Measurements from ENCODE around the gene CCDC187.

The CCDC187 gene

GRCh38 chr9:136297016-136297691, 6.7 kb downstream of the CCDC187 start:
- DNase-seq, result no peak

- DNase-seq, result no peak
These were observed 7.4 kb downstream of the CCDC187 start for GRCh38 chr9:136296434-136297015.

GRCh38 chr9:136295542-136296433, 8.1 kb downstream of the CCDC187 start:
- DNase-seq, result no peak

GRCh38 chr9:136295055-136295454, 8.8 kb downstream of the CCDC187 start:
- DNase-seq, result no peak

- DNase-seq, result no peak
These were observed 9.5 kb downstream of the CCDC187 start for GRCh38 chr9:136294437-136294836.

- DNase-seq, result no peak
These were observed 10.3 kb downstream of the CCDC187 start for GRCh38 chr9:136293476-136294077.

- no peak for DNase-seq
These were observed 11.1 kb downstream of the CCDC187 start for GRCh38 chr9:136292591-136293448.

- no peak for DNase-seq
These were observed 11.8 kb downstream of the CCDC187 start for GRCh38 chr9:136292026-136292538.

- no peak for DNase-seq
These were observed 12.4 kb downstream of the CCDC187 start for GRCh38 chr9:136291306-136292025.

- no peak for DNase-seq
These were observed 13.3 kb downstream of the CCDC187 start for GRCh38 chr9:136290508-136291000.

GRCh38 chr9:136289651-136290507, 14.0 kb downstream of the CCDC187 start:
- no peak for DNase-seq

GRCh38 chr9:136287960-136288753, 15.7 kb downstream of the CCDC187 start:
- no peak for DNase-seq

- DNase-seq, result no peak
These were observed 16.9 kb downstream of the CCDC187 start for GRCh38 chr9:136286987-136287379.

GRCh38 chr9:136286359-136286986, 17.4 kb downstream of the CCDC187 start:
- no peak for DNase-seq

GRCh38 chr9:136285501-136286358, 18.2 kb downstream of the CCDC187 start:
- DNase-seq, result no peak

- no peak for DNase-seq
These were observed 18.9 kb downstream of the CCDC187 start for GRCh38 chr9:136284951-136285350.

- DNase-seq, result no peak
These were observed 19.6 kb downstream of the CCDC187 start for GRCh38 chr9:136284311-136284710.
